ENCODE measurements around the gene MRPL3.

The MRPL3 gene

DNA sequence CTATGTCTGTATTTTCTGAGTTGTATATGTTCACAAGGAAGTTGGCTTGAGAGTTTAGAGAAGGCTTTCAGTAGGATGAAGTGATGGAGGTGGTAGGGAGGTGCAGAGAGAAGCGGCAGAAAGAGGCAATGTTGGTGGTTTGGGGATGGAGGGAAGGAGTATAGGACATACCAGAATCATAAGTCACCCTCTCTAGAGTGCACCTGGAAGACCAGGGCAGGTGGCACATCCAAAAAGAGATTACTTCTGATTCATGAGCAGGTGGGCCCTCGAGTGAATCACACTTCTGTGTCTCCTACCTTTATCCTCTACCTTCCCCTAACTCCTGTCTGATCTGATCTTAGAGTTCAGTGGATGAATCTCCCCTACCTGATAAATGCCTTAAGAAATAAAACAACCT, 41.8 kb upstream of the MRPL3 start:
- TF ChIP-seq, protein P1, sequence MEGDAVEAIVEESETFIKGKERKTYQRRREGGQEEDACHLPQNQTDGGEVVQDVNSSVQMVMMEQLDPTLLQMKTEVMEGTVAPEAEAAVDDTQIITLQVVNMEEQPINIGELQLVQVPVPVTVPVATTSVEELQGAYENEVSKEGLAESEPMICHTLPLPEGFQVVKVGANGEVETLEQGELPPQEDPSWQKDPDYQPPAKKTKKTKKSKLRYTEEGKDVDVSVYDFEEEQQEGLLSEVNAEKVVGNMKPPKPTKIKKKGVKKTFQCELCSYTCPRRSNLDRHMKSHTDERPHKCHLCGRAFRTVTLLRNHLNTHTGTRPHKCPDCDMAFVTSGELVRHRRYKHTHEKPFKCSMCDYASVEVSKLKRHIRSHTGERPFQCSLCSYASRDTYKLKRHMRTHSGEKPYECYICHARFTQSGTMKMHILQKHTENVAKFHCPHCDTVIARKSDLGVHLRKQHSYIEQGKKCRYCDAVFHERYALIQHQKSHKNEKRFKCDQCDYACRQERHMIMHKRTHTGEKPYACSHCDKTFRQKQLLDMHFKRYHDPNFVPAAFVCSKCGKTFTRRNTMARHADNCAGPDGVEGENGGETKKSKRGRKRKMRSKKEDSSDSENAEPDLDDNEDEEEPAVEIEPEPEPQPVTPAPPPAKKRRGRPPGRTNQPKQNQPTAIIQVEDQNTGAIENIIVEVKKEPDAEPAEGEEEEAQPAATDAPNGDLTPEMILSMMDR (IDR thresholded peaks at IDR 0.05; ENCODE audit: borderline replicate concordance, control extremely low read depth, extremely low read depth, insufficient read depth, missing control alignments) = no peak
- no peak for DNase-seq (ENCODE audit: low spot score)
- in situ Hi-C loops (cut with MboI; ENCODE audit: low sequenced_read_pairs, unreplicated experiment) = loop anchor here (10.0 kb wide), 1 partner anchor 490 kb away; the partner anchor contains the start of gene CPNE4

DNA sequence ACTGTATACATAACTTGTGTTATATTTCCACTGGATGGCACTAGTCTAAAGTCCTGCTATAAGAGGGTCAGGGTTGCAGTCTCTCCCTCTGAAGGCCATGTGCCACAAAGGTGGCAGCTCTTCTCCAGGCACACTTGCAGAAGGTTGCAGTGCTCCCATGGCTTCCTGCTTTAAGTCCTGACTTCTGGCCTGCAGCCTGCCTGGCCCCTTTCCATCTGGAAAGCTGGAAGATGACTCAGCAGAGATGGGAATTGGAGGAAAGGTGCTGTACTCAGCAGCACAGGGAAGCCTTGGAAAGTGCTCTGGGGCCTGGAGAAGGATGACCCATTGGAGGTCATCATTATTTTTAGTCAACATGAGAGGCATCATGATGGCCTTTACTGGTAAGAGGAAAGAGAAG, 40.9 kb upstream of the MRPL3 start:
- no peak for DNase-seq (ENCODE audit: low spot score)
- in situ Hi-C loops (cut with MboI; ENCODE audit: low sequenced_read_pairs, unreplicated experiment) = loop anchor here (10.0 kb wide), 1 partner anchor 491 kb away; the partner anchor contains the start of gene CPNE4
- TF ChIP-seq, protein P1 (IDR thresholded peaks at IDR 0.05; ENCODE audit: borderline replicate concordance, control extremely low read depth, extremely low read depth, insufficient read depth, missing control alignments) = no peak

DNA sequence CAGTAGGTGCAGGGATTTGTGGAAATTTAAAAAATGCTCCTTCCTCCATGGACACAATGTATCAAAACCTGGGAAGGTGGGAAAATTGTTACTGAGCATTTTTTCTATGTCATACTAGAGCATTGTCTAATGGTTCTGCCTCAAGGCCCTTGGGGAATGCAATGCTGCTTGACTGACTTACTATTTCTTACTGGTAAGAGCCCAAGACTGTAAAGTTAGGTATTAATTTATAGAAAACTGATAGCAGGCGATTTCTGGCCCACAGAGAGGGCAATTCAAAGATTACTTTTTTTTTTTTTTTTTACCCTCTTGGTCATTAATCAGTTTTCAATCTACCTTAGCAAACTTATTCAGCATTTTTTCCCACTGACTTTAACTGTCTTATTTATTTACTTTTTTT, 38.5 kb upstream of the MRPL3 start:
- in situ Hi-C loops (cut with MboI; ENCODE audit: low sequenced_read_pairs, unreplicated experiment) = loop anchor here (10.0 kb wide), 1 partner anchor 494 kb away; the partner anchor contains the start of gene CPNE4
- no peak for DNase-seq (ENCODE audit: low spot score)
- TF ChIP-seq, protein P1 (IDR thresholded peaks at IDR 0.05; ENCODE audit: borderline replicate concordance, control extremely low read depth, extremely low read depth, insufficient read depth, missing control alignments) = no peak

DNA sequence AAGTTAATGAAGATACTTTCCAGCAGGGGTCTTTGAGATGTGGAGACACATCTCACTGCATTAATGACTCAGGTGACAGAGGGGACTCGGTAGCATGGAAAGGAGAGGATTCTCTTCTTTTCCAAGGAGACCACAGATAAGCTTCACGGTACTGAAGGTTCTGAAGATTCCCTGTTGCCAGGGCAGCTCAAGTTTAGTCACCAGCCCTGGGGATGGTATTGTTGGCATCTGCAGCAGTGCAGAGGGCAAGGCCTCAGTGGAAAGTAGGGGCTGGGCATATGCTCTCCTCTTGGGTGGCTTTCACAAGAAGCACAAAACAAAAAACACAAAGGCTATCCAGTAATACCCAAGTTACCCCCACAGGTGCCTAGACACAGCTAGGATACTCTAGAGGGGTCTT, 38.0 kb upstream of the MRPL3 start:
- TF ChIP-seq, protein P1 (IDR thresholded peaks at IDR 0.05; ENCODE audit: borderline replicate concordance, control extremely low read depth, extremely low read depth, insufficient read depth, missing control alignments) = no peak
- in situ Hi-C loops (cut with MboI; ENCODE audit: low sequenced_read_pairs, unreplicated experiment) = loop anchor here (10.0 kb wide), 1 partner anchor 494 kb away; the partner anchor contains the start of gene CPNE4
- no peak for DNase-seq (ENCODE audit: low spot score)

DNA sequence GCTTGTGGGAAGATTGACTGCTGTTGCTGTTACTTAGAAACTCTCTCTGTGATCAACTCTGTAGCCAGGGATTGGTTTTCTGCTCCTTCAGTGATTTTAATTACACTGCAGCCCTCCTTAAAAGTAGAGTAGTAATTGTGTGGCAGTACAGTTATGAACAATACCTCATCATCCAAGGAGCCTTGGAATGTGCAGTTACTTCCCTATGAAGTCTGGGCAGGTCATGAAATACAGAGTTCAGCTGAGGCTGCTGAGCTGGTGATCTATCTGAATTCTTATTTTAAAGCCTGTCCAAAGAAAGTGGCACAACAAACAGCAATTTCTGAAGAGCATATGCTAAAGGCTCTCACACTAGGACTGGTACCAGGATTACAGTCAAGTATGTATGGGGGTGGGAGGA, 37.4 kb upstream of the MRPL3 start:
- TF ChIP-seq, protein P1 (IDR thresholded peaks at IDR 0.05; ENCODE audit: borderline replicate concordance, control extremely low read depth, extremely low read depth, insufficient read depth, missing control alignments) = no peak

DNA sequence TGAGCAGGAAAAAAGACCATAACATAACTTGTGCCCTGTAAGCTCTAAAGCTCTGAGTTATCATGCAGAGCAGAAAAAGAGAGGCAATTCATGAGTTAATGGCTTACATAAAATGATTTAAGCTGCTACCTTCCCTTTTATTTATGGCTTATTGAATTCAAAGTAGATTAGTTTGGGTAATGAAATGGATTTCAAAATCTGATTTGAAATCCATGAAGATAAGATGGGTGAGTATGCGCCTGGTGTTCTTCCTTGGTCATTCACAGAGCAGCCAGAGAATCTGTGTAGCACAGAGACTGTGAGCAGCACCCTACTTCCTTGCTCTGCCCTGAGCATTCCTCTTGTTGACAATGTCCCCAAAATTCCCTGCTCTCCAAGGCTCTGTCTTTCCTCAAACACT, 36.2 kb upstream of the MRPL3 start:
- DNase-seq (ENCODE audit: low spot score) = no peak
- in situ Hi-C loops (cut with MboI; ENCODE audit: low sequenced_read_pairs, unreplicated experiment) = no loop called here
- TF ChIP-seq, protein P1 (IDR thresholded peaks at IDR 0.05; ENCODE audit: borderline replicate concordance, control extremely low read depth, extremely low read depth, insufficient read depth, missing control alignments) = no peak

More for the DNA sequence above, 37.4 kb upstream of the MRPL3 start:
- no peak for DNase-seq (ENCODE audit: low spot score)
- in situ Hi-C loops (cut with MboI; ENCODE audit: low sequenced_read_pairs, unreplicated experiment) = loop anchor here (10.0 kb wide), 1 partner anchor 495 kb away; the partner anchor contains the start of gene CPNE4
